Calu3 (cell line): Measurements from ENCODE around the gene APEX1. TPM values are rescaled to one million over a fixed set of nuclear protein-coding genes. Genes with fewer than 3 reads are reported as not detected.
A peak's percentile ranks its signal among the peaks of the same experiment; 100 is the strongest.

Source experiments
- BruUV-seq: library from RNA; stranded (reverse); fragments of 400-500 nt; replicated peaks from 2 replicates; lab custom pipeline; 2021; lab: Mats Ljungman, UMichigan
- CTCF ChIA-PET: fragments of 300-600 bp; sonication (Branson Sonifier 250); formaldehyde crosslinking; loops from one replicate; lab custom pipeline; 2022; ENCODE audit warnings: antibody characterized with exemption; lab: Charles Lee
- DNase-seq: peaks from one replicate; pipeline ENCODE4 v3.0.0; 2022
- H3K27ac Mint-ChIP-seq: one replicate; pipeline ENCODE4 v1.8.0; 2022; ENCODE audit warnings: mixed read lengths; ENCODE audit not compliant: unreplicated experiment
- H3K27me3 Mint-ChIP-seq: one replicate; pipeline ENCODE4 v1.8.0; 2022; ENCODE audit warnings: mixed read lengths; ENCODE audit not compliant: unreplicated experiment
- H3K36me3 Mint-ChIP-seq: one replicate; pipeline ENCODE4 v1.8.0; 2022; ENCODE audit warnings: mild to moderate bottlenecking, moderate library complexity, mixed read lengths; ENCODE audit not compliant: insufficient read depth, unreplicated experiment
- H3K4me1 Mint-ChIP-seq: one replicate; pipeline ENCODE4 v1.8.0; 2022; ENCODE audit warnings: mild to moderate bottlenecking, low read depth, mixed read lengths; ENCODE audit not compliant: unreplicated experiment
- H3K4me3 Mint-ChIP-seq: one replicate; pipeline ENCODE4 v1.8.0; 2022; ENCODE audit warnings: mild to moderate bottlenecking, low read depth, moderate library complexity, mixed read lengths; ENCODE audit not compliant: unreplicated experiment
- H3K9me3 Mint-ChIP-seq: one replicate; pipeline ENCODE4 v1.8.0; 2022; ENCODE audit warnings: low read depth, mixed read lengths; ENCODE audit not compliant: unreplicated experiment
- CTCF ChIP-seq: fragments of 200-600 bp; IDR thresholded peaks from one replicate; pipeline ENCODE4 v1.8.0; 2022; ENCODE audit warnings: antibody characterized with exemption; ENCODE audit not compliant: unreplicated experiment
- intact Hi-C: fragments of 100-400 bp; cut with micrococcal nuclease; formaldehyde crosslinking; loops from one replicate; pipeline ENCODE4 v1.10.0; 2022; ENCODE audit not compliant: unreplicated experiment
- total RNA-seq: library from RNA; stranded (reverse); gene quantifications from 2 replicates; pipeline ENCODE4 v1.2.3, GENCODE V29; 2022

The APEX1 gene
- total RNA-seq, 1 experiment from 2014 or later = 205 TPM

- no peaks in the 10 kb centered on the region for H3K9me3 Mint-ChIP-seq
These were observed 14.3 kb downstream of the APEX1 start, which contains the start of gene PNP for GRCh38 chr14:20469242-20469889. Gene PNP (plus strand): TSS chr14:20469406. CDS start chr14:20469525, 119 bp downstream.

GRCh38 chr14:20469890-20470602 lies 15.0 kb downstream of the APEX1 start:
- peak overlapping the region; percentile 97 for H3K27ac Mint-ChIP-seq
- H3K27me3 Mint-ChIP-seq = no peaks in the 10 kb centered on the region
- DNase-seq = peak; percentile 32
- H3K36me3 Mint-ChIP-seq = peaks cover 59% of the 10 kb centered on the region
- no peaks in the 10 kb centered on the region for H3K9me3 Mint-ChIP-seq
- intact Hi-C loops = loop anchor here (5.0 kb wide), 2 partner anchors 62 to 137 kb away; no protein-coding TSS in a partner anchor
- H3K4me1 Mint-ChIP-seq = peaks cover 27% of the 10 kb centered on the region
- CTCF ChIA-PET = interaction anchor here (0.9 to 1.0 kb wide), 2 partner anchors 15 to 54 kb away, joined by 3 to 4 read pairs; partner anchors contain the start of genes APEX1 and OSGEP
- no peak for TF ChIP-seq CTCF
- peak overlapping the region; percentile 97 for H3K4me3 Mint-ChIP-seq
- no TSS peak for BruUV-seq

More at GRCh38 chr14:20469242-20469889, 14.3 kb downstream of the APEX1 start, which contains the start of gene PNP:
- H3K4me3 Mint-ChIP-seq = peak within 1 kb of the TSS; percentile 97
- H3K27me3 Mint-ChIP-seq = no peaks in the 10 kb centered on the region
- H3K36me3 Mint-ChIP-seq = peaks cover 52% of the 10 kb centered on the region
- TF ChIP-seq CTCF = no peak
- H3K4me1 Mint-ChIP-seq = peaks cover 27% of the 10 kb centered on the region
- DNase-seq = peak; percentile 91
- CTCF ChIA-PET = interaction anchor here (0.9 to 1.0 kb wide), 2 partner anchors 15 to 54 kb away, joined by 3 to 4 read pairs; partner anchors contain the start of genes APEX1 and OSGEP
- intact Hi-C loops = loop anchor here (5.0 kb wide), 1 partner anchor 138 kb away; no protein-coding TSS in a partner anchor
- H3K27ac Mint-ChIP-seq = peak within 1 kb of the TSS; percentile 97
- TSS peak; percentile 23 for BruUV-seq

GRCh38 chr14:20470603-20470901 lies 15.5 kb downstream of the APEX1 start:
- Mint-ChIP-seq H3K4me3 (peak overlapping the region; percentile 97), H3K27ac (peak overlapping the region; percentile 97), H3K4me1 (peaks cover 27% of the 10 kb centered on the region), H3K36me3 (peaks cover 64% of the 10 kb centered on the region), H3K27me3 (no peaks in the 10 kb centered on the region), H3K9me3 (no peaks in the 10 kb centered on the region)
- no TSS peak for BruUV-seq
- DNase-seq = no peak
- intact Hi-C loops = loop anchor here (5.0 kb wide), 1 partner anchor 62 kb away; no protein-coding TSS in a partner anchor
- TF ChIP-seq CTCF = no peak
- CTCF ChIA-PET = no interaction called here

GRCh38 chr14:20472536-20473169 lies 17.6 kb downstream of the APEX1 start:
- CTCF ChIA-PET = no interaction called here
- no peak for TF ChIP-seq CTCF
- H3K27ac Mint-ChIP-seq = peak overlapping the region; percentile 69
- no peaks in the 10 kb centered on the region for H3K9me3 Mint-ChIP-seq
- intact Hi-C loops = loop anchor here (5.0 kb wide), 1 partner anchor 60 kb away; no protein-coding TSS in a partner anchor
- peak overlapping the region; percentile 97 for H3K4me3 Mint-ChIP-seq
- DNase-seq = no peak
- H3K4me1 Mint-ChIP-seq = peaks cover 35% of the 10 kb centered on the region
- H3K27me3 Mint-ChIP-seq = no peaks in the 10 kb centered on the region
- no TSS peak for BruUV-seq
- H3K36me3 Mint-ChIP-seq = peaks cover 80% of the 10 kb centered on the region
